Thoracic aorta (tissue), 2 donors: ENCODE measurements around the gene FBH1. TPM values are rescaled to one million over a fixed set of nuclear protein-coding genes. Genes with fewer than 3 reads are reported as not detected.
"Not testable (repeated sequence)": the region's sequence is repeated elsewhere in the genome, so short reads cannot be mapped to it uniquely, and the experiment has no call there.

ENCODE experiments used
- ATAC-seq: fragments of 150-250 bp; one replicate; pipeline ENCODE4 v1.8.0; 2017; ENCODE audit warnings: low read depth; ENCODE audit not compliant: insufficient number of reproducible peaks, low FRiP score
- DNase-seq: peaks from one replicate; pipeline ENCODE4 v3.0.0-alpha.2; 2020; ENCODE audit warnings: low spot score
- H3K27ac ChIP-seq, 2 donors: fragments of 200-600 bp; sonication (generic); 1 replicate in 1 of 2; 2 replicates in 1 of 2; pipeline ENCODE4 v1.5.1; 2016; ENCODE audit warnings: mild to moderate bottlenecking in 2 of 2, moderate library complexity in 2 of 2
- H3K27me3 ChIP-seq: fragments of 200-600 bp; sonication (generic); replicated peaks from 2 replicates; pipeline ENCODE4 v1.6.0; 2016; ENCODE audit warnings: mild to moderate bottlenecking; ENCODE audit not compliant: insufficient read depth
- H3K36me3 ChIP-seq: fragments of 200-600 bp; sonication (generic); one replicate; pipeline ENCODE4 v1.5.1; 2016
- H3K4me1 ChIP-seq, 2 donors: fragments of 200-600 bp; sonication (generic); 1 replicate in 1 of 2; 2 replicates in 1 of 2; pipeline versions ENCODE4 v1.5.1 to v1.6.0; 2016; ENCODE audit warnings: low read depth in 2 of 2, mild to moderate bottlenecking in 1 of 2; ENCODE audit not compliant: control insufficient read depth in 1 of 2
- H3K4me3 ChIP-seq: fragments of 200-600 bp; sonication (generic); 2 replicates; pipeline ENCODE4 v1.5.1; 2016; ENCODE audit warnings: mild to moderate bottlenecking
- H3K9me3 ChIP-seq: fragments of 200-600 bp; sonication (generic); 2 replicates; pipeline ENCODE4 v1.5.1; 2016
- total RNA-seq, 2 donors: library from RNA; depleted of rRNA; stranded (reverse); fragments of >200 nt; gene quantifications; one replicate each; pipeline versions ENCODE4 v1.1.0 to v1.2.3, GENCODE V29; 2016
- TF ChIP-seq, protein P1 (sequence below): fragments of 200-600 bp; sonication (generic); IDR thresholded peaks from one replicate; pipeline ENCODE4 v1.5.1; 2019; ENCODE audit warnings: antibody characterized with exemption

Gene FBH1
- total RNA-seq, 2 donors from 2014 or later, result 93.7 to 94.1 TPM

DNA sequence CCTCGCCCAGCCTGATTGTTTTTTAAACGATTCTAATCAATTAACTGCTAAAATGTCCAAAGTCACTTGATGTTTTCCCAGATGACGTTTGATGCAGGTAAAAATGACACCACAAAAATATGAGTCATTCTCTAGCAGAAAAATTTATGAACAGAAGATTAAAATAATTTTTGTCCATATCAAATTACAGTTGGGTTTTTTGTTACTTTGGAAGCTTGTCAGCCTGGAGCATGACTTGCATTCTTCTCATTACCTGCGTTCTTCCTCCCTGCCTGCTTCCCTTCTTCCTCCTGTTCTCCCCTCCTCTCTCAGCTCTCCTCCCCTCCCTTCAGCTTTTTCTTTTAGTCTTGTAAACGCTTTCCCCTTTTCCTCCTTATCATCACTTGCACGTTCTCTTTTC lies 68.6 kb downstream of the FBH1 start:
- ATAC-seq (no peak), DNase-seq (no peak)
- Histone ChIP-seq H3K4me1 (peaks cover 0 to 18% of the 10 kb centered on the region in 2 donors), H3K36me3 (no peaks in the 10 kb centered on the region), H3K4me3 (no peak overlapping the region), H3K9me3 (no peaks in the 10 kb centered on the region), H3K27me3 (no peaks in the 10 kb centered on the region), H3K27ac (peak overlapping the region; percentile 11 to 54)
- TF ChIP-seq, protein P1, sequence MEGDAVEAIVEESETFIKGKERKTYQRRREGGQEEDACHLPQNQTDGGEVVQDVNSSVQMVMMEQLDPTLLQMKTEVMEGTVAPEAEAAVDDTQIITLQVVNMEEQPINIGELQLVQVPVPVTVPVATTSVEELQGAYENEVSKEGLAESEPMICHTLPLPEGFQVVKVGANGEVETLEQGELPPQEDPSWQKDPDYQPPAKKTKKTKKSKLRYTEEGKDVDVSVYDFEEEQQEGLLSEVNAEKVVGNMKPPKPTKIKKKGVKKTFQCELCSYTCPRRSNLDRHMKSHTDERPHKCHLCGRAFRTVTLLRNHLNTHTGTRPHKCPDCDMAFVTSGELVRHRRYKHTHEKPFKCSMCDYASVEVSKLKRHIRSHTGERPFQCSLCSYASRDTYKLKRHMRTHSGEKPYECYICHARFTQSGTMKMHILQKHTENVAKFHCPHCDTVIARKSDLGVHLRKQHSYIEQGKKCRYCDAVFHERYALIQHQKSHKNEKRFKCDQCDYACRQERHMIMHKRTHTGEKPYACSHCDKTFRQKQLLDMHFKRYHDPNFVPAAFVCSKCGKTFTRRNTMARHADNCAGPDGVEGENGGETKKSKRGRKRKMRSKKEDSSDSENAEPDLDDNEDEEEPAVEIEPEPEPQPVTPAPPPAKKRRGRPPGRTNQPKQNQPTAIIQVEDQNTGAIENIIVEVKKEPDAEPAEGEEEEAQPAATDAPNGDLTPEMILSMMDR, result no peak

DNA sequence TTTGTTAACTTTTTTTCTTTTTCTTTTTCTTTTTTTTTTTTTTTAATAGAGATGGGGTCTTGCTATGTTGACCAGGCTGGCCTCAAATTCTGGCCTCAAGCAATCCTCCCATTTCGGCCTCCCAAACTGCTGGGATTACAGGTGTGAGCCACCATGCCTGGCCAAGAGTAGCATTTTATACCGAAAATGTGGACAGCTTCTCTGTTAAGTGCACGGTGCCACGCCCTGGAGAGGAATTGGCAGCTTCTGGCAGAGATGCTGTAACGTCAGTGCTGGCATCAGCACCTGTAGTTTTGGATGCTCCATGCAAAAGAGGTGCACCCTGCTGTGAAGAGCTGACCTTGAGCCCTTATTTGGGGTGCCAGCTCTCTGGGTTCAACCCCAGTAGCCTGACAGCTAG lies 69.1 kb downstream of the FBH1 start:
- Histone ChIP-seq H3K4me1 (peaks cover 0 to 18% of the 10 kb centered on the region in 2 donors), H3K9me3 (no peaks in the 10 kb centered on the region), H3K4me3 (no peak overlapping the region), H3K36me3 (no peaks in the 10 kb centered on the region), H3K27me3 (no peaks in the 10 kb centered on the region), H3K27ac (peak overlapping the region in 1 of 2 donors; percentile 54)
- ATAC-seq, result no peak
- TF ChIP-seq, protein P1, result no peak
- DNase-seq, result no peak

DNA sequence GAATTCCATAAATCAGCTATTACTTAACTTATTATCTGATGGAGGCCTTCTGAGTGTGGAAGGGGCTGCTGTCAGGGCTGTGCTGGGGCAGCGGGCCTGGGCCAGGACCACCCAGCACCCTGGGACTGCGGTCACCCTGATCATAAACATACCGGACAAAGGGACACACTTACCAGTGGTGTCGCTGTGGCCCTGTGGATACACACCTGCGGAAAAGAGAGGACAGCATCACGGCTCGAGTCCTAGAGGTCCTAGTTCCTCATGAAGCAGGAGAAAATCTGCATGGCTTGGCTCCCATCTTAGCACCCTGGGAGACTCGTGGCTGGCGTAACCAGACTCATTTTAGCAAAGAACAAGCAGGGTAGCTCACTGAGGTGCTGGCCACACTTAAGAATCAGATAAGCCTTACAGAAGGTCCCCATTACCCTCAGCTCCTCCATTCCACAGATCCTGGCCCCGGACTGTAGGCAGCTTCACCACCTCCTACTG lies 69.6 kb downstream of the FBH1 start:
- H3K36me3 ChIP-seq, result no peaks in the 10 kb centered on the region
- no peaks in the 10 kb centered on the region for H3K27me3 ChIP-seq
- TF ChIP-seq, protein P1, result no peak
- H3K4me3 ChIP-seq, result no peak overlapping the region
- peak overlapping the region in 1 of 2 donors; percentile 23 for H3K27ac ChIP-seq
- peaks cover 0 to 18% of the 10 kb centered on the region in 2 donors for H3K4me1 ChIP-seq
- H3K9me3 ChIP-seq, result no peaks in the 10 kb centered on the region
- ATAC-seq (no peak), DNase-seq (no peak)

DNA sequence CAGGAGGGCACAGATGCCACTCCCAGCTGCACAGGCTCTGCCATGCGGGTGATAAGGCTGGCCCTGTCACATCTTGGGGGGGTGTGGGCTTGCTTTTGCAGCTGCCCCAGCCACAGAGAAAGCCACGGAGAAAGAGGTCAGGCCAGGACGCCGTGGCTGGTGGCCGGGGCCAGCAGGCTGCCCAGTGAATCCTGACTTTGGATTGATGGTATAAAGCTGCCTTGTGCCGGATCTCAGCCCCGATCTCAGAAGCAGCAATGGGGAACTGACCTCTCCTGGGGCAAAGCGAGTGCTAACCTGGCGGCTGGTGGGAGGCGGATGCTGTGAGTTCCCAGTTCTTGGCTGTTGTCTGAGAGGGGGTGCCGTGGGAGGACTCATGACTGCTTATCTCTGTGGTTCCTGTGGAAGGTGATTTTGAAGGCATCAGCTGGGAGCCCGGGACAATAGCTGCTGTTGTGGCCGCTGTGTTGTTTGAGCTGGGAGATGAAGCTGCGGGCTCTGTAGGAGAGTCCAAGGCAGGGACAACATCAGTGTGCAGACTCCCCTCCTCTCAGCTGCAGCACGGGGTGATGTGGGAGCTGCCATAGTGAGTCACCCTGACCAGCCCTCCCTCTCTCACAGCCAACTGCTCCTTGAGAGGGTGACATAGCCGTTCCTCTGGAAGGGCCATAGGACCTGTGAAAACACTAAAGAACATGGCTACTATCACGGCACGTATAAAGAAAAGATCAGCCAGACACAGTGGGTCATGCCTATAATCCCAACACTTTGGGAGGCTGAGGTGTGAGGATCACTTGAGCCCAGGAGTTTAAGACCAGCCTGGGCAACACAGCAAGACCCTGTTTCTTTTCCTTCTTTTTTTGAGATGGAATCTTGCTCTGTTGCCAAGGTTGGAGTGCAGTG lies 70.3 kb downstream of the FBH1 start:
- Histone ChIP-seq H3K27me3 (no peaks in the 10 kb centered on the region), H3K4me1 (peaks cover 0 to 12% of the 10 kb centered on the region in 2 donors), H3K9me3 (no peaks in the 10 kb centered on the region), H3K27ac (peak overlapping the region in 1 of 2 donors; percentile 23), H3K4me3 (no peak overlapping the region), H3K36me3 (no peaks in the 10 kb centered on the region)
- DNase-seq (no peak), ATAC-seq (no peak)
- TF ChIP-seq, protein P1, result no peak

DNA sequence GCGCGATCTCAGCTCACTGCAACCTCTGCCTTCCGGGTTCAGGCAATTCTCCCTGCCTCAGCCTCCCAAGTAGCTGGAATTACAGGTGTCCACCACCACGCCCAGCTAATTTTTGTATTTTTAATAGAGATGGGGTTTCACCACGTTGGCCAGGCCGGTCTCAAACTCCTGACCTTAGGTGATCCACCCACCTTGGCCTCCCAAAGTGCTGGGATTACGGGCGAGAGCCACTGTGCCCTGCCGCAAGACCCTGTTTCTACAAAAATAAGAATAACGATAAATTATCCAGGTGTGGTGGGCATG lies 70.9 kb downstream of the FBH1 start:
- not testable (repeated sequence) for H3K4me1 ChIP-seq, H3K9me3 ChIP-seq, H3K36me3 ChIP-seq, DNase-seq, H3K4me3 ChIP-seq, H3K27me3 ChIP-seq, ATAC-seq, H3K27ac ChIP-seq
